DOHH2 (cell line): ENCODE results near the gene IL33.

Source experiments
- H3F3A ChIP-seq: fragments of 200-600 bp; sonication (generic), shearing (Covaris generic); 2 replicates; pipeline ENCODE4 v1.6.0; 2016; ENCODE audit warnings: antibody characterized with exemption, mild to moderate bottlenecking; ENCODE audit not compliant: control insufficient read depth, insufficient read depth
- H3K27ac ChIP-seq: fragments of 200-600 bp; sonication (generic); 2 replicates; pipeline ENCODE4 v1.5.1; 2014; ENCODE audit warnings: low read depth, mild to moderate bottlenecking, low read length, moderate library complexity
- H3K27me3 ChIP-seq: fragments of 200-600 bp; sonication (generic); 2 replicates; pipeline ENCODE4 v1.6.1; 2014; ENCODE audit warnings: mild to moderate bottlenecking, low read length, mixed read lengths; ENCODE audit not compliant: control insufficient read depth
- H3K36me3 ChIP-seq: fragments of 200-600 bp; sonication (generic); 2 replicates; pipeline ENCODE4 v1.6.1; 2014; ENCODE audit warnings: mild to moderate bottlenecking, low read length, moderate library complexity, mixed read lengths; ENCODE audit not compliant: control insufficient read depth
- H3K4me1 ChIP-seq: fragments of 200-600 bp; sonication (generic); 2 replicates; pipeline ENCODE4 v1.6.1; 2014; ENCODE audit warnings: mild to moderate bottlenecking, low read length, mixed read lengths; ENCODE audit not compliant: control insufficient read depth
- H3K4me2 ChIP-seq: fragments of 200-600 bp; sonication (generic); 2 replicates; pipeline ENCODE4 v1.6.0; 2014; ENCODE audit warnings: mild to moderate bottlenecking, low read length, moderate library complexity
- H3K4me3 ChIP-seq: fragments of 200-600 bp; sonication (generic); 2 replicates; pipeline ENCODE4 v1.5.1; 2014; ENCODE audit warnings: mild to moderate bottlenecking, low read length, mixed read lengths
- H3K79me2 ChIP-seq: fragments of 200-600 bp; sonication (generic); 2 replicates; pipeline ENCODE4 v1.6.1; 2014; ENCODE audit warnings: mild to moderate bottlenecking, low read length, mixed read lengths; ENCODE audit not compliant: control insufficient read depth
- H3K9me2 ChIP-seq: fragments of 200-600 bp; sonication (generic); replicated peaks from 2 replicates; pipeline ENCODE4 v1.6.1; 2014; ENCODE audit warnings: mild to moderate bottlenecking, low read length, mixed read lengths; ENCODE audit not compliant: control insufficient read depth
- H3K9me3 ChIP-seq: fragments of 200-600 bp; sonication (generic); 2 replicates; pipeline ENCODE4 v1.6.1; 2014; ENCODE audit warnings: antibody characterized with exemption, low read length, mixed read lengths; ENCODE audit not compliant: control insufficient read depth, insufficient read depth
- H4K20me1 ChIP-seq: fragments of 200-600 bp; sonication (generic); 2 replicates; pipeline ENCODE4 v1.6.0; 2014; ENCODE audit warnings: low read depth, mild to moderate bottlenecking, antibody characterized with exemption, low read length, moderate library complexity; ENCODE audit not compliant: control insufficient read depth, insufficient read depth
- EZH2phosphoT487 ChIP-seq: fragments of 200-600 bp; sonication (generic); IDR thresholded peaks from 2 replicates; pipeline ENCODE4 v1.6.1; 2017; ENCODE audit warnings: borderline replicate concordance, mild to moderate bottlenecking, antibody characterized with exemption, low read length, moderate library complexity, mixed read lengths
- TF ChIP-seq, protein P1 (sequence below): fragments of 200-600 bp; sonication (generic); IDR thresholded peaks from one replicate; pipeline ENCODE4 v1.5.1; 2014; ENCODE audit warnings: antibody characterized with exemption, mild to moderate bottlenecking, low read depth, low read length; ENCODE audit not compliant: poor library complexity, severe bottlenecking

IL33 gene

DNA sequence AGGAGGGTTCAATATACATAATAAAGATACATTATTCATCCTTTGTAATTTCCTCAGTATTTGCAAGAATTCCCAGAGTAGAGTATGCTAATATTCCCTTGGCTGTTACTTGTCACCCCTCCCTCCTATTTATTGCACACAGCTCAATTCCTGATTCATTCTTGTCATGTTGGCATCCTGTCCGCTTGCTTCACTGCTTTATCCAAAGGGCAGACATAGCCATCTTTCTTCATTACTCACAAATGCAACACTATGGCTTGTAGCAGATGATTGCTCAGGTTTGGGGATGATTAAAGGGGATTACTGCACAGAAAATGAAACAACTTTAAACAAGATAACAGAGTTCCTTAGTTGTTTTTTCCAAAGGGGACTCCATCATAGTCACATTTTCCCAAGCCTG lies 1.2 kb upstream of the IL33 start:
- Histone ChIP-seq H3K27me3 (peaks cover 9% of the 10 kb centered on the region), H3K27ac (no peak overlapping the region), H3K4me3 (no peak overlapping the region), H3K9me3 (peaks cover 11% of the 10 kb centered on the region), H3K4me1 (no peaks in the 10 kb centered on the region), H3K36me3 (no peaks in the 10 kb centered on the region), H3K4me2 (no peak overlapping the region), H3F3A (no peaks in the 10 kb centered on the region), H4K20me1 (no peaks in the 10 kb centered on the region), H3K79me2 (no peaks in the 10 kb centered on the region), H3K9me2 (no peaks in the 10 kb centered on the region)
- TF ChIP-seq, protein P1, sequence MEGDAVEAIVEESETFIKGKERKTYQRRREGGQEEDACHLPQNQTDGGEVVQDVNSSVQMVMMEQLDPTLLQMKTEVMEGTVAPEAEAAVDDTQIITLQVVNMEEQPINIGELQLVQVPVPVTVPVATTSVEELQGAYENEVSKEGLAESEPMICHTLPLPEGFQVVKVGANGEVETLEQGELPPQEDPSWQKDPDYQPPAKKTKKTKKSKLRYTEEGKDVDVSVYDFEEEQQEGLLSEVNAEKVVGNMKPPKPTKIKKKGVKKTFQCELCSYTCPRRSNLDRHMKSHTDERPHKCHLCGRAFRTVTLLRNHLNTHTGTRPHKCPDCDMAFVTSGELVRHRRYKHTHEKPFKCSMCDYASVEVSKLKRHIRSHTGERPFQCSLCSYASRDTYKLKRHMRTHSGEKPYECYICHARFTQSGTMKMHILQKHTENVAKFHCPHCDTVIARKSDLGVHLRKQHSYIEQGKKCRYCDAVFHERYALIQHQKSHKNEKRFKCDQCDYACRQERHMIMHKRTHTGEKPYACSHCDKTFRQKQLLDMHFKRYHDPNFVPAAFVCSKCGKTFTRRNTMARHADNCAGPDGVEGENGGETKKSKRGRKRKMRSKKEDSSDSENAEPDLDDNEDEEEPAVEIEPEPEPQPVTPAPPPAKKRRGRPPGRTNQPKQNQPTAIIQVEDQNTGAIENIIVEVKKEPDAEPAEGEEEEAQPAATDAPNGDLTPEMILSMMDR, result no peak
- no peak for TF ChIP-seq EZH2phosphoT487

DNA sequence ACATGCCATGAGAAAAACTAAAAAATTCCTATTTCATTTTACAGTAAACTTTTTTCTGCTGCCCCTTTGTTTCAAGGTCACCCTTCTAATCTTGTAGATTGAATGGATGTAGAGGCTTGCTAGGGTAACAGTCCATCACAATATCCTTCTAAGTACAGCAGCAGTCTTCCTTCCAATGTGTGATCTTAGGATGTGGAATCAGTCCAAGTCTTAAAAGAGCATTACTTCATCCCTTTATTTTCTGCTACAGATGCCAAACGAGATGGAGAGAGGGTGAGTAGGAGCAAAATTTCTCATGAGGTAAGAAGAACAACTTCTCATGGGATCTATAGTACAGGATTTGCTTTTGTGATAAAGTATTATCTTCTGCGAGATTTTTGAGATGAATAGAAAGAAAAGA lies 704 bp upstream of the IL33 start:
- H3K27ac ChIP-seq, result no peak overlapping the region
- H3K27me3 ChIP-seq, result peaks cover 9% of the 10 kb centered on the region
- no peaks in the 10 kb centered on the region for H3F3A ChIP-seq
- H3K36me3 ChIP-seq, result no peaks in the 10 kb centered on the region
- no peak overlapping the region for H3K4me3 ChIP-seq
- no peak overlapping the region for H3K4me2 ChIP-seq
- H3K9me2 ChIP-seq, result no peaks in the 10 kb centered on the region
- H3K9me3 ChIP-seq, result peaks cover 9% of the 10 kb centered on the region
- no peaks in the 10 kb centered on the region for H4K20me1 ChIP-seq
- no peaks in the 10 kb centered on the region for H3K4me1 ChIP-seq
- TF ChIP-seq, protein P1, result no peak
- TF ChIP-seq EZH2phosphoT487, result no peak
- H3K79me2 ChIP-seq, result no peaks in the 10 kb centered on the region

DNA sequence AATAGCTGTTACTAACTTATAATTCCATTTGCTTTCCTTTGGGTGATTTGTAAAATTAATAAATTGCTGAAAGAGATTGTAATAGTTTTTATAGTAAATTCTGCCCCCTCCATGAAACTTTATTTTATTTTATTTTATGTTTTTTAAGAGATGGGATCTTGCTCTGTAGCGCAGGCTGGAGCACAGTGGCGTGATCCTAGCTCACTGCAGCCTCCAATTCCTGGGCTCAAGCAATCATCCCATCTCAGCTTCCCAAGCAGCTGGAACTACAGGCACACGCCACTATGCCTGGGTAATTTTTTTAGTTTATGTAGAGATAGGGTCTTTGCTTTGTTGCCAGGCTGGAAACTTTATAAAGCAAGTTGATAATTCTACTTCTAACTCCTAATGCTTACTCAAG lies 395 bp downstream of the IL33 start:
- Histone ChIP-seq H3K4me1 (no peaks in the 10 kb centered on the region), H3K79me2 (no peaks in the 10 kb centered on the region), H3K27ac (no peak overlapping the region), H3K4me3 (no peak overlapping the region), H3K36me3 (no peaks in the 10 kb centered on the region), H4K20me1 (no peaks in the 10 kb centered on the region), H3K9me3 (no peaks in the 10 kb centered on the region), H3K4me2 (no peak overlapping the region), H3F3A (no peaks in the 10 kb centered on the region), H3K27me3 (peaks cover 9% of the 10 kb centered on the region), H3K9me2 (no peaks in the 10 kb centered on the region)
- no peak for TF ChIP-seq EZH2phosphoT487
- TF ChIP-seq, protein P1, result no peak

DNA sequence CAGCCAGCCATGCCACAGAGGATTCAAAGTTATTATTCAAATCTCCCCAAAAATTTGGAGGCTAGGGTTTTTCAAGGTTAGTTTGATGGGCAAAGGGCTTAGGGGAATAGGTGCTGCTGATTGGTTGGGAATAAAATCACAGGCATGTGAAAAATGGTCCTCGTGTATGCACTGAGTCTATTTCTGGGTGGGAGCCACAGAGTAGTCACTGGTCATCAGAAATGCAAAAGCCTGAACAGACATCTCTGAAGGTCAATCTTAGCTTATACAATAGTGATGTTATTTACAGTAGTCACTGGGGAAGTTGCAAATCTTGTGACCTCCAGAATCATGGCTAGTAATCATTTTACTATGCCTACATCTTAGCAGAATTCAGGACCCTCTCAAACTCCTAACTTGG lies 1.3 kb downstream of the IL33 start:
- H3K4me1 ChIP-seq, result no peaks in the 10 kb centered on the region
- no peak for TF ChIP-seq EZH2phosphoT487
- TF ChIP-seq, protein P1, result no peak
- no peaks in the 10 kb centered on the region for H3K36me3 ChIP-seq
- no peaks in the 10 kb centered on the region for H3K9me3 ChIP-seq
- no peaks in the 10 kb centered on the region for H3F3A ChIP-seq
- no peak overlapping the region for H3K4me2 ChIP-seq
- no peaks in the 10 kb centered on the region for H3K9me2 ChIP-seq
- no peak overlapping the region for H3K27ac ChIP-seq
- peaks cover 9% of the 10 kb centered on the region for H3K27me3 ChIP-seq
- no peak overlapping the region for H3K4me3 ChIP-seq
- H4K20me1 ChIP-seq, result no peaks in the 10 kb centered on the region
- H3K79me2 ChIP-seq, result no peaks in the 10 kb centered on the region
